Measurements from ENCODE around the gene YPEL1.

YPEL1 gene

DNA sequence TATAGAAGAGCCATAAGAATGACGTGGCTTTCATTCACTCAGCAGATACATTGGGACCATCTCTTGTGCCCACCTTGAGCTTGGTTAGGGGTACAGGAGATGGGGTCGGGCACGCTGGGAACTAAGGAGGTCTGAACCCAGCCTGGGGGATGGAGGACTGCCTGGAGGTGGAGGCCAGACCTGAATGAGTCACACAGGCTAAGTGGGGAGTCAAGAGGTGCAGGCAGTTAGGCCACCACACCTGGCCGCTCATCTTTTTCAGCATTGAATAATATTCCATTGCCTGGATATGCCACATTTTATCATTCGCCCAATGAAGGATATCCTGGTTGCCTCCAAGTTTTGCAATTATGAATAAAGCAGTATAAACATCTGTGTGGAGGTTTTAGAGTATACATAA, 73.6 kb downstream of the YPEL1 start:
- Histone ChIP-seq H3K4me1 (ENCODE audit: low read depth, poor library complexity, severe bottlenecking) (peaks cover 10% of the 10 kb centered on the region), H3K79me2 (ENCODE audit: insufficient read depth, low read depth) (peaks cover 9% of the 10 kb centered on the region; the same call in 1 of the 2 replicates), H3K27me3 (ENCODE audit: insufficient read depth, low read depth) (no peaks in the 10 kb centered on the region), H3K4me3 (IDR thresholded peaks at IDR 0.05; ENCODE audit: insufficient read depth, low read depth, low read length) (no peak overlapping the region), H3K27ac (no peak overlapping the region), H3K36me3 (ENCODE audit: insufficient read depth) (no peaks in the 10 kb centered on the region), H4K20me1 (ENCODE audit: insufficient read depth) (no peaks in the 10 kb centered on the region), H3K4me2 (no peak overlapping the region), H3K9ac (no peak overlapping the region), H2AFZ (ENCODE audit: low read depth) (no peak overlapping the region)
- TF ChIP-seq, protein P1, sequence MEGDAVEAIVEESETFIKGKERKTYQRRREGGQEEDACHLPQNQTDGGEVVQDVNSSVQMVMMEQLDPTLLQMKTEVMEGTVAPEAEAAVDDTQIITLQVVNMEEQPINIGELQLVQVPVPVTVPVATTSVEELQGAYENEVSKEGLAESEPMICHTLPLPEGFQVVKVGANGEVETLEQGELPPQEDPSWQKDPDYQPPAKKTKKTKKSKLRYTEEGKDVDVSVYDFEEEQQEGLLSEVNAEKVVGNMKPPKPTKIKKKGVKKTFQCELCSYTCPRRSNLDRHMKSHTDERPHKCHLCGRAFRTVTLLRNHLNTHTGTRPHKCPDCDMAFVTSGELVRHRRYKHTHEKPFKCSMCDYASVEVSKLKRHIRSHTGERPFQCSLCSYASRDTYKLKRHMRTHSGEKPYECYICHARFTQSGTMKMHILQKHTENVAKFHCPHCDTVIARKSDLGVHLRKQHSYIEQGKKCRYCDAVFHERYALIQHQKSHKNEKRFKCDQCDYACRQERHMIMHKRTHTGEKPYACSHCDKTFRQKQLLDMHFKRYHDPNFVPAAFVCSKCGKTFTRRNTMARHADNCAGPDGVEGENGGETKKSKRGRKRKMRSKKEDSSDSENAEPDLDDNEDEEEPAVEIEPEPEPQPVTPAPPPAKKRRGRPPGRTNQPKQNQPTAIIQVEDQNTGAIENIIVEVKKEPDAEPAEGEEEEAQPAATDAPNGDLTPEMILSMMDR (conservative IDR thresholded peaks at IDR 0.05; ENCODE audit: low read depth, low read length): no peak

DNA sequence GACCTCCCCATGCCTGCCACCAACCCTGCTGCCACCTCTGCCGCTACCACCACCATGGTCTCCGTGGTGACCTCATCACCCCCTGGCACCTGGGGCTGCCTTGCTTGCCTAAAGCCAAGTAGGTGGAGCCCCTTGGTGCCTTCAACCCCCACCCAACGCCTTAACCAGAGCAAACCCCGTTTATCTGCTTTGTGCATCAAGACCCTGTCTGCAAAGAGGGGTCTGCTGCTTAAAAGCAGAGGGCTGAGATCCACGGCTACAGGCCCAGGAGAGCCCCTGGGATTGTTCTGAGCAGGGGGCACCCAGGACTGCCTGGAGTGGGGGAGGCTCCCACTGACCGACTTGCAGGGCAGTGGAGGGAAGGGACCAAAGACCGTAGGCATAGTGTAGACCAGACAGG, 74.7 kb downstream of the YPEL1 start:
- Histone ChIP-seq H3K27me3 (ENCODE audit: insufficient read depth, low read depth) (no peaks in the 10 kb centered on the region), H3K27ac (no peak overlapping the region)

DNA sequence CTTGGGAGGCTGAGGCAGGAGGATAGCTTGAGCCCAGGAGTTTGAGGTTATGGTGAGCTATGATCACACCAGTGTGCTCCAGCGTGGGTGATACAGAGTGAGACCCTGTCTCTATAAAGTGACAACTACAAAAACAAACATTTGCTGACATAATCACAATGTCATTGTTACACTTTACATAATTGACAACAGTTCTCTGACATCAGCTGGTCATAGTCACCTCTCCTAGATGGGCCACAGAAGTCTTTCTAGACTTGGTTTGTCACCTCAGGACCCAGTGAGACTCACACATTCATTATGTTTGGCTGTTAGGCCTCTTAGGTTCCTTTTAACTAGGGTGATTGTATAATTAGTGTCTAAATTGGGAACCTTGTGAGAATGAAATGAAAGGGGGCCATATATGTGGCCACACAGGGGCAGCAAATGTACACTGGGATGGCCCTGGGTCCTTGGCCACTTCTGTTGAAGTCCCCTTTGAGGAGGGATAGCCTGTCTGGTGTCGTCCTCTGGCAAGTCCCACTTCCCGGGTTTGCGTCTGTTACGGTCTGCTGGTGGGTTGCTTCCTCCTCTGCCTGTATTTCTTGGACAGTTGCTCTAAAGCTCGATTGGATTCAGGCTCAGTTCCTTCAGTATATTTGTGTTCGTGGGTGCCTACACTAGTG, 75.6 kb downstream of the YPEL1 start:
- Histone ChIP-seq H3K4me1 (ENCODE audit: low read depth, poor library complexity, severe bottlenecking) (peaks cover 8% of the 10 kb centered on the region), H3K4me2 (no peak overlapping the region), H2AFZ (ENCODE audit: low read depth) (no peak overlapping the region), H3K27me3 (ENCODE audit: insufficient read depth, low read depth) (no peaks in the 10 kb centered on the region), H3K27ac (no peak overlapping the region), H3K9ac (no peak overlapping the region), H3K4me3 (IDR thresholded peaks at IDR 0.05; ENCODE audit: insufficient read depth, low read depth, low read length) (no peak overlapping the region), H3K79me2 (ENCODE audit: insufficient read depth, low read depth) (no peaks in the 10 kb centered on the region), H3K36me3 (ENCODE audit: insufficient read depth) (no peaks in the 10 kb centered on the region), H4K20me1 (ENCODE audit: insufficient read depth) (no peaks in the 10 kb centered on the region)
- TF ChIP-seq, protein P1 (conservative IDR thresholded peaks at IDR 0.05; ENCODE audit: low read depth, low read length): no peak

More for the DNA sequence above, 74.7 kb downstream of the YPEL1 start:
- TF ChIP-seq, protein P1 (conservative IDR thresholded peaks at IDR 0.05; ENCODE audit: low read depth, low read length): no peak
- Histone ChIP-seq H3K4me2 (no peak overlapping the region), H3K79me2 (ENCODE audit: insufficient read depth, low read depth) (no peaks in the 10 kb centered on the region), H4K20me1 (ENCODE audit: insufficient read depth) (no peaks in the 10 kb centered on the region), H3K4me1 (ENCODE audit: low read depth, poor library complexity, severe bottlenecking) (peaks cover 12% of the 10 kb centered on the region), H3K9ac (no peak overlapping the region), H3K36me3 (ENCODE audit: insufficient read depth) (no peaks in the 10 kb centered on the region), H3K4me3 (IDR thresholded peaks at IDR 0.05; ENCODE audit: insufficient read depth, low read depth, low read length) (no peak overlapping the region), H2AFZ (ENCODE audit: low read depth) (no peak overlapping the region)

DNA sequence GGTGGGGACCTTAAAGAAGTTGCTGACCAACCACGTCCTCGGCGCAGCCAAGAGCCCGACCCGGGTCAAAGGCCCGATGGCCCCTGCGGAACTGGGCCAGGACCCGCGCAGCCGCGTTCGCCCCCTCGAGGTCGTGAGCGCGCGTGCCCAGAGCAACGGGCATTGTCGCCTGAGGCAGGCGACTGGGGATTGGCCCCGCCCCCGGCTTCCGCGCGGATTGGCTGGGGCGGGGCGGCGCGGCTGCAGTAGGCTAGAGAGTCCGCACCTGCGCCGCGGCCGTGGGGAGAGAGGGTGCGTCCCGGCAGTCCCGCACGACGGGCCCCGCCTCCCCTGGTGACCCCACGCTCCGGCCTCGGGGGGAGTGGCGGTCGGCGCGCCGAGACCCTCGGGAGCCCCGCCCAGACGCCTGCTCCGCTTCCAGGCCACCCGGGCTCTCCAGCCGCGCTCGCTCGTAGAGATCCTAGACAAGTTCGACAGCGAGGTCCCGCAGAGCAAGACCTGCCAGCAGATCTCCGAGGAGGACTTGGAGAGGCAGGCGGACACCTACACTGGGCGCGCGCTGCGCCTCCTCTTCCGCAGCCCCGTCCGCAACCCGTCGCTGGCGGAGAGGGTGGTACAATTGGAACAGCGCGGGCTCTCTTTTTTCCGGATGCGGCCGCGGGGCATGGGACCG, 78.1 kb downstream of the YPEL1 start:
- no peaks in the 10 kb centered on the region for H3K27me3 ChIP-seq (ENCODE audit: insufficient read depth, low read depth)
- no peaks in the 10 kb centered on the region; the same call in 1 of the 2 replicates for H3K36me3 ChIP-seq (ENCODE audit: insufficient read depth)
- H3K4me1 ChIP-seq (ENCODE audit: low read depth, poor library complexity, severe bottlenecking): peaks cover 17% of the 10 kb centered on the region
- H3K9ac ChIP-seq: peak overlapping the region; percentile 45; the same call in 1 of the 2 replicates
- H3K27ac ChIP-seq: peak overlapping the region; percentile 19; the same call in 1 of the 2 replicates
- TF ChIP-seq, protein P1 (conservative IDR thresholded peaks at IDR 0.05; ENCODE audit: low read depth, low read length): peak; percentile 39; the same call in 1 of the 2 replicates
- H2AFZ ChIP-seq (ENCODE audit: low read depth): peak overlapping the region; percentile 78
- H3K79me2 ChIP-seq (ENCODE audit: insufficient read depth, low read depth): peaks cover 11% of the 10 kb centered on the region; the same call in 1 of the 2 replicates
- H3K4me2 ChIP-seq: peak overlapping the region; percentile 63
- no peak overlapping the region for H3K4me3 ChIP-seq (IDR thresholded peaks at IDR 0.05; ENCODE audit: insufficient read depth, low read depth, low read length)
- H4K20me1 ChIP-seq (ENCODE audit: insufficient read depth): no peaks in the 10 kb centered on the region

Data from KMS-11 (cell line).